Upper lobe of right lung (tissue), 1 donor: ENCODE measurements around the gene CARS2. TPM values are rescaled to one million over a fixed set of nuclear protein-coding genes. Genes with fewer than 3 reads are reported as not detected.

Experiments
- ATAC-seq: fragments of 200-7000 bp; cut with Tn5 transposase; one replicate; pipeline ENCODE4 v1.9.1; 2020; ENCODE audit warnings: mild to moderate bottlenecking, moderate library complexity
- DNase-seq: peaks from one replicate; pipeline ENCODE4 v3.0.0-alpha.2; 2020
- H3K27ac ChIP-seq: fragments of 200-600 bp; one replicate; pipeline ENCODE4 v1.8.0; 2022
- H3K27me3 ChIP-seq: fragments of 200-600 bp; one replicate; pipeline ENCODE4 v1.8.0; 2022; ENCODE audit warnings: mild to moderate bottlenecking
- H3K36me3 ChIP-seq: fragments of 200-600 bp; one replicate; pipeline ENCODE4 v1.8.0; 2022
- H3K4me1 ChIP-seq: fragments of 200-600 bp; one replicate; pipeline ENCODE4 v1.8.0; 2022
- H3K4me3 ChIP-seq: fragments of 200-600 bp; one replicate; pipeline ENCODE4 v1.8.0; 2022; ENCODE audit warnings: mild to moderate bottlenecking
- H3K9me3 ChIP-seq: fragments of 200-600 bp; one replicate; pipeline ENCODE4 v1.8.0; 2022
- CTCF ChIP-seq: fragments of 200-600 bp; IDR thresholded peaks from one replicate; pipeline ENCODE4 v1.8.0; 2022; ENCODE audit warnings: antibody characterized with exemption
- intact Hi-C: fragments of 100-400 bp; cut with DNase I; formaldehyde crosslinking; loops from one replicate; pipeline ENCODE4 v1.11.0; 2022
- total RNA-seq: library from RNA; stranded (reverse); fragmentation: NEBNext Ultra II Directional; extraction: Animal tissue kit (Norgen Biotek cat#: 25700); gene quantifications from one replicate; pipeline ENCODE4 v1.2.1, GENCODE V29; 2021
- donor health status: DM: no; HTN: yes; CAD: no; lungs with severe emphysema.

Gene CARS2
- total RNA-seq, 1 donor from 2014 or later, result 69.5 TPM

- TF ChIP-seq CTCF, result no peak
- DNase-seq, result no peak
- no peak for ATAC-seq
- Histone ChIP-seq H3K4me3 (no peak overlapping the region), H3K36me3 (peaks cover 16% of the 10 kb centered on the region), H3K27ac (no peak overlapping the region), H3K9me3 (no peaks in the 10 kb centered on the region), H3K4me1 (peaks cover 20% of the 10 kb centered on the region), H3K27me3 (no peaks in the 10 kb centered on the region)
- intact Hi-C loops, result no loop called here
These were observed 13.3 kb upstream of the CARS2 start for GRCh38 chr13:110719036-110719710.

- intact Hi-C loops, result no loop called here
- H3K9me3 ChIP-seq, result no peaks in the 10 kb centered on the region
- H3K36me3 ChIP-seq, result peaks cover 16% of the 10 kb centered on the region
- ATAC-seq (no peak), DNase-seq (no peak)
- no peak for TF ChIP-seq CTCF
- H3K4me1 ChIP-seq, result peaks cover 24% of the 10 kb centered on the region
- H3K4me3 ChIP-seq, result peak overlapping the region; percentile 92
- peak overlapping the region; percentile 95 for H3K27ac ChIP-seq
- no peaks in the 10 kb centered on the region for H3K27me3 ChIP-seq
These were observed 10.3 kb upstream of the CARS2 start for GRCh38 chr13:110716247-110716515.

GRCh38 chr13:110715395-110716246 is 9.7 kb upstream of the CARS2 start:
- intact Hi-C loops, result no loop called here

GRCh38 chr13:110714797-110715394 is 9.0 kb upstream of the CARS2 start:
- TF ChIP-seq CTCF, result no peak
- peaks cover 6% of the 10 kb centered on the region for H3K36me3 ChIP-seq
- H3K9me3 ChIP-seq, result no peaks in the 10 kb centered on the region
- peaks cover 27% of the 10 kb centered on the region for H3K4me1 ChIP-seq
- DNase-seq, result peak; percentile 85
- H3K27ac ChIP-seq, result peak overlapping the region; percentile 100
- ATAC-seq, result peak; percentile 0
- peak overlapping the region; percentile 98 for H3K4me3 ChIP-seq
- intact Hi-C loops, result no loop called here
- no peaks in the 10 kb centered on the region for H3K27me3 ChIP-seq

More at GRCh38 chr13:110715395-110716246, 9.7 kb upstream of the CARS2 start:
- Histone ChIP-seq H3K27me3 (no peaks in the 10 kb centered on the region), H3K4me3 (peak overlapping the region; percentile 98), H3K4me1 (peaks cover 27% of the 10 kb centered on the region), H3K36me3 (peaks cover 12% of the 10 kb centered on the region), H3K9me3 (no peaks in the 10 kb centered on the region), H3K27ac (peak overlapping the region; percentile 100)
- ATAC-seq, result peak; percentile 82
- peak; percentile 99 for DNase-seq
- TF ChIP-seq CTCF, result peak; percentile 23

GRCh38 chr13:110713981-110714796 is 8.3 kb upstream of the CARS2 start:
- intact Hi-C loops, result no loop called here
- Histone ChIP-seq H3K4me3 (peak overlapping the region; percentile 98), H3K4me1 (peaks cover 27% of the 10 kb centered on the region), H3K27ac (peak overlapping the region; percentile 100), H3K36me3 (no peaks in the 10 kb centered on the region), H3K9me3 (no peaks in the 10 kb centered on the region), H3K27me3 (no peaks in the 10 kb centered on the region)
- DNase-seq (peak; percentile 81), ATAC-seq (no peak)
- TF ChIP-seq CTCF, result no peak
